ENCODE results near the gene TRPC5OS. TPM values are rescaled to one million over a fixed set of nuclear protein-coding genes. Genes with fewer than 3 reads are reported as not detected.

TRPC5OS gene
- total RNA-seq, 1 experiment from 2014 or later = not detected

DNA sequence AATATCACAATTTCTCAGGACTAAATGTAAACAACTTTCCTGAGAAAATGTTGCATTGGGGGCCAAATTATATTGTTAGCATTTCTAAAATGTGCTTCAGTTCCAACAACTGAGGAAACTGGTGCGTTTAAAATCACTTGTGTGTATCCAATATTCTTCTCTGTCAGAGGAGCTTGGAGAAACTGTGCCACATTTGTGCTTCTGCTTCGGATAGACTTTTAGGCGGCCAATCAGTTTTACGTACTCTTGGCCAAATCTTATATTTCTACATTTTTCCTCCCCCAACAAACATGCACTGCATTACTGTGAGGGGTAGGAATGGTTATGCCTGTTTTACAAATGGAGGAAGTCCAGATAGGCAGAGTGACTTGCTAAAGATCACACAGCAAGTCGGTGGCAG, 27.4 kb upstream of the TRPC5OS start:
- ATAC-seq (no peak), DNase-seq (no peak)
- ChIA-PET CTCF (no interaction called here), POLR2A (ENCODE audit: unreplicated experiment) (no interaction called here)
- H3K36me3 ChIP-seq (ENCODE audit: low read depth, low read length) = no peaks in the 10 kb centered on the region
- H3F3A ChIP-seq (ENCODE audit: low read length, unreplicated experiment) = no peaks in the 10 kb centered on the region
- no peaks in the 10 kb centered on the region for H3K4me1 ChIP-seq (ENCODE audit: insufficient read depth, low read length)
- H3K79me2 ChIP-seq (ENCODE audit: low read length) = no peaks in the 10 kb centered on the region
- TF ChIP-seq, protein P1, sequence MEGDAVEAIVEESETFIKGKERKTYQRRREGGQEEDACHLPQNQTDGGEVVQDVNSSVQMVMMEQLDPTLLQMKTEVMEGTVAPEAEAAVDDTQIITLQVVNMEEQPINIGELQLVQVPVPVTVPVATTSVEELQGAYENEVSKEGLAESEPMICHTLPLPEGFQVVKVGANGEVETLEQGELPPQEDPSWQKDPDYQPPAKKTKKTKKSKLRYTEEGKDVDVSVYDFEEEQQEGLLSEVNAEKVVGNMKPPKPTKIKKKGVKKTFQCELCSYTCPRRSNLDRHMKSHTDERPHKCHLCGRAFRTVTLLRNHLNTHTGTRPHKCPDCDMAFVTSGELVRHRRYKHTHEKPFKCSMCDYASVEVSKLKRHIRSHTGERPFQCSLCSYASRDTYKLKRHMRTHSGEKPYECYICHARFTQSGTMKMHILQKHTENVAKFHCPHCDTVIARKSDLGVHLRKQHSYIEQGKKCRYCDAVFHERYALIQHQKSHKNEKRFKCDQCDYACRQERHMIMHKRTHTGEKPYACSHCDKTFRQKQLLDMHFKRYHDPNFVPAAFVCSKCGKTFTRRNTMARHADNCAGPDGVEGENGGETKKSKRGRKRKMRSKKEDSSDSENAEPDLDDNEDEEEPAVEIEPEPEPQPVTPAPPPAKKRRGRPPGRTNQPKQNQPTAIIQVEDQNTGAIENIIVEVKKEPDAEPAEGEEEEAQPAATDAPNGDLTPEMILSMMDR (conservative IDR thresholded peaks at IDR 0.05; ENCODE audit: low read depth, low read length) = no peak
- TF ChIP-seq EZH2phosphoT487 (IDR thresholded peaks at IDR 0.05; ENCODE audit: borderline replicate concordance, low read length) (no peak), EZH2 (IDR thresholded peaks at IDR 0.05; ENCODE audit: low read length, unreplicated experiment) (no peak)
- H3K9me2 ChIP-seq (replicated peaks; ENCODE audit: low read length) = no peaks in the 10 kb centered on the region
- H3K9me3 ChIP-seq (ENCODE audit: low read length) = no peaks in the 10 kb centered on the region
- H3K9ac ChIP-seq (ENCODE audit: low read length) = no peak overlapping the region
- intact Hi-C loops (cut with micrococcal nuclease) = no loop called here
- H2AFZ ChIP-seq (ENCODE audit: low read length) = no peak overlapping the region
- BruUV-seq (replicated peaks) = no TSS peak
- no peak overlapping the region for H3K4me2 ChIP-seq (ENCODE audit: low read length)
- no peaks in the 10 kb centered on the region for H3K27me3 ChIP-seq (ENCODE audit: low read length)
- no peaks in the 10 kb centered on the region for H4K20me1 ChIP-seq (ENCODE audit: low read length)
- H3K27ac ChIP-seq (ENCODE audit: low read length) = no peak overlapping the region
- H3K4me3 ChIP-seq (ENCODE audit: low read length) = no peak overlapping the region

DNA sequence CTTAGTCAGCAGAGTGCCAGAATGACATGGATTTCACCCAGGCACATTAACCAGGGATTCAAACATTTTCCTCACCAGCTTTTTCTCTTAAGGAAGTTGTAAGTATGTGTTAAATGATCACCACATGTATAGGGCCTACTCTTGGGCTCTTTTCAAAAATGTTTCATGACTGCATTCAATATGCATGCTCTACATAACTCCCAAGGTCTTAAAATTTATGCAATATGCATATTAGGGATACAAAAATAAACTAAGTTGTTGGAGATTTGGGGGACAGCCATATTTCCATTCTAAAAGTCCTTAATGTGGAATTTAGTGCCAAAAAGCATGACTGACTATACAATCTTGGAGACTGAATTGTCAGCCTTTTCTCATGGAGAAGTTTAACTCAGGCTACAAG, 25.0 kb upstream of the TRPC5OS start:
- Histone ChIP-seq H3K4me1 (ENCODE audit: insufficient read depth, low read length) (no peaks in the 10 kb centered on the region), H3K9me2 (replicated peaks; ENCODE audit: low read length) (no peaks in the 10 kb centered on the region), H3F3A (ENCODE audit: low read length, unreplicated experiment) (no peaks in the 10 kb centered on the region), H3K9ac (ENCODE audit: low read length) (no peak overlapping the region), H3K4me3 (ENCODE audit: low read length) (no peak overlapping the region), H3K27me3 (ENCODE audit: low read length) (no peaks in the 10 kb centered on the region), H3K9me3 (ENCODE audit: low read length) (no peaks in the 10 kb centered on the region), H3K4me2 (ENCODE audit: low read length) (no peak overlapping the region), H3K36me3 (ENCODE audit: low read depth, low read length) (no peaks in the 10 kb centered on the region), H3K79me2 (ENCODE audit: low read length) (no peaks in the 10 kb centered on the region), H2AFZ (ENCODE audit: low read length) (no peak overlapping the region), H3K27ac (ENCODE audit: low read length) (no peak overlapping the region), H4K20me1 (ENCODE audit: low read length) (no peaks in the 10 kb centered on the region)
- DNase-seq (no peak), ATAC-seq (no peak)
- no TSS peak for BruUV-seq (replicated peaks)
- ChIA-PET CTCF (no interaction called here), POLR2A (ENCODE audit: unreplicated experiment) (no interaction called here)
- TF ChIP-seq EZH2phosphoT487 (IDR thresholded peaks at IDR 0.05; ENCODE audit: borderline replicate concordance, low read length) (no peak), EZH2 (IDR thresholded peaks at IDR 0.05; ENCODE audit: low read length, unreplicated experiment) (no peak)
- TF ChIP-seq, protein P1 (conservative IDR thresholded peaks at IDR 0.05; ENCODE audit: low read depth, low read length) = no peak
- intact Hi-C loops (cut with micrococcal nuclease) = no loop called here

DNA sequence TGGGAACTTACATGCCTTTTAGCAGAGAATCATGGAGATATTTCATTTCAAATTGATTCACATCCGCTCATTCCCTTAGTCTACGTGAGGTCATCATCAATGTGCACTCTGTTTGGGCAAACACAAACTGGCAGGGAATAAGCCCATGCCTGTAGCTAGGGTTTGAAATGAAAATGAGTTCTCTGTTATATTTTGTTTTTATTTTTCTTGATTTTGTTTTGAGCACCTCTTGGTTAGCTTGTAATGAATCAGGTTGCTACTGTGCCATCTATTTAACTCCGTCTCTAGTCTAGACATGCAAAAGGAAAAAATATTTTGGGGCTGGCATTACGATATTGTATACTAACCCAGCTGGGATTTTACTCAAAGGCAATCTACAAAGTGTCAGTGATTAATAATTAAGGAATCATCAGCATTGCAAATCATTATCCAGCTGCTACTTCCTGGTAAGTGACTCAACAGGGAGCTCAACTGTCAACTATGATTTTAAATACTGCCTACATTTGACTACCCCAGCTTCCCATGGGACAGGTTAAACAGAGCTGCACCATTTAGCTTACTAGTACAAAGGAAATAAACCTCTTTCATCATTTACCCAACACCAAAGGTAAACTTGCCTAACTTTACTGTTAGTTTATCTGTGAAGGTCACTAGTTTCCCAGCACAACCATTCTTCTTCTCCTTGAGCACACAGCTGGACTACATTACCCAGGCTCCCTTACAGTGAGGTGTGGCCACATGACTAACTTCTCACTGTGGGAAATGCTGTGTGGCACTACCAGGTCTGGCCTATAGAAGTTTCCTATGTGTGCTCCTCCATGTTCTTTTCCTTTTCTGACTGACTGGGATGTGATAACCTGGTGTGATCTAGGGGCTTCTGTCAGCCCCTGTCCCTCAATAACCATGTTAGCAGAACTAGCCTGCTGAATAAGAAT, 21.2 kb upstream of the TRPC5OS start:
- Histone ChIP-seq H3K79me2 (ENCODE audit: low read length) (no peaks in the 10 kb centered on the region), H3K36me3 (ENCODE audit: low read depth, low read length) (no peaks in the 10 kb centered on the region), H3K9me2 (replicated peaks; ENCODE audit: low read length) (no peaks in the 10 kb centered on the region), H2AFZ (ENCODE audit: low read length) (no peak overlapping the region), H3K4me2 (ENCODE audit: low read length) (no peak overlapping the region), H3K27me3 (ENCODE audit: low read length) (no peaks in the 10 kb centered on the region), H3K4me3 (ENCODE audit: low read length) (no peak overlapping the region), H3F3A (ENCODE audit: low read length, unreplicated experiment) (no peaks in the 10 kb centered on the region), H3K4me1 (ENCODE audit: insufficient read depth, low read length) (no peaks in the 10 kb centered on the region), H3K9me3 (ENCODE audit: low read length) (no peaks in the 10 kb centered on the region), H3K27ac (ENCODE audit: low read length) (no peak overlapping the region), H3K9ac (ENCODE audit: low read length) (no peak overlapping the region), H4K20me1 (ENCODE audit: low read length) (no peaks in the 10 kb centered on the region)
- no TSS peak for BruUV-seq (replicated peaks)
- ATAC-seq = no peak
- TF ChIP-seq EZH2phosphoT487 (IDR thresholded peaks at IDR 0.05; ENCODE audit: borderline replicate concordance, low read length) (no peak), EZH2 (IDR thresholded peaks at IDR 0.05; ENCODE audit: low read length, unreplicated experiment) (no peak)
- TF ChIP-seq, protein P1 (conservative IDR thresholded peaks at IDR 0.05; ENCODE audit: low read depth, low read length) = no peak
- ChIA-PET POLR2A (ENCODE audit: unreplicated experiment) (no interaction called here), CTCF (no interaction called here)
- DNase-seq = no peak
- intact Hi-C loops (cut with micrococcal nuclease) = no loop called here

All from PC-3 (cell line).